Activated CD8-positive, alpha-beta memory T cell treated with anti-CD3 and anti-CD28 coated beads for 1 hour (primary cell): ENCODE measurements around the gene SH3GL3.

ENCODE experiments used
- DNase-seq, 2 donors: peaks; one replicate each; pipeline ENCODE4 v3.0.0-alpha.2; 2020; ENCODE audit warnings: low read depth in 1 of 2; ENCODE audit errors: extremely low read depth in 1 of 2

Gene SH3GL3

DNA sequence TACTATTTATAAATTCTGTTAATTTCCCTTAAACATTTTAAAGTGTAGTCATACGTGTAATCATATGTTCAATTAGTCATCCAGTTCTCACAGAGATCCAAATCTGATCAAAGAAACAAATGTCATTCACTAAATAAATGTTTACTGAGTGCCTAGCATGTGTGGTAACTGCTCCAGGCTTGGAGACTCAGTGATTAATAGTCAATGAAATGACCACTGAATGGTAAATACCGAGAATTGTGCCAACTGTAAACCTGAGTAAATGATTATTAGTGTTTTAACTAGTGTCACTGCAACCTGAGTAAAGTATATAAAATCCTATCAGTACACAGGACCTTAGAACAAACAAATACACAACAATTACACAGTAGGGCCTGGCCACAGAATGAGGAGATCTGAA lies 52.3 kb downstream of the SH3GL3 start:
- no peak for DNase-seq

- no peak for DNase-seq
Measured at GRCh38 chr15:83503595-83504364, 56.6 kb downstream of the SH3GL3 start.

GRCh38 chr15:83504365-83504764 lies 57.2 kb downstream of the SH3GL3 start:
- no peak for DNase-seq

- no peak for DNase-seq
Measured at GRCh38 chr15:83510001-83510400, 62.9 kb downstream of the SH3GL3 start.

DNA sequence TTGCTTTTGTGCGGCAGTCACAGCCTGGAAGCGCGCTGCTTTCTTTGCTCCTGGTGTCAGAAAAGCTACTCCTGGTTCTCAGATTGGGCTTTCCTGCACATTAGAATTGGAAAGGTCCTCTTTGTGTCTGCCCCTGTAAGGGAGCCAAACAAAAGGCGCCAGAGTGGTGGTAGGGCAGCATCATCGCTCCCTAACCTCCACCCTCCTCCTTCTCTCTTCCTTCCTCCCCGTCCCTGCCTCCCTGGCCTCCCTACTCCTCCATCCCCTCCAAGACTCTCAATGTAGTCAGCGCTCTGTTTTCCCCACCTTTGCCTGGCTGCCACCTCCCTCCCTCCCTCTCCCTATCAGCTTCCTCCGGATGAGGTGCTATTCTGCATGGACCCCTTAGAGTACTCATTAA lies 65.3 kb downstream of the SH3GL3 start:
- DNase-seq: no peak

DNA sequence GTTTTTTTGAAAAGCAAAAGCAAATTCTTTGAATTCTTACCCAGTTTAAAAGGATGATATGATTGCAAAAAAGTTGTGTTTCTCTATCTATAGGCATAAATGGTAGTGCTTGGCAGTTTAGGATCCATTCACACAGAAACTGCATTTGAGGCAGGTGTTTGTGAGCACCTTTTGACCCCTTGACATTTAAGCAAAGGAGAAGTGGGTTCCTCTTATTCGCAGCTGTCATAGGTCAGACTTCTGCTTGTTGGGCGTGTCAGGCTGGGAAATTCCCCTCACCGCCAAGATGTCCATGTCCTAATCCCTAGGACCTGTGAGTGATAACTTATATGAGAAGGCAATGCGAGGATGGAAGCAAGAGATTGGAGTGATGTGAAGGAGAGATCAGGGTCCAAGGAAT lies 67.4 kb downstream of the SH3GL3 start:
- DNase-seq: no peak

DNA sequence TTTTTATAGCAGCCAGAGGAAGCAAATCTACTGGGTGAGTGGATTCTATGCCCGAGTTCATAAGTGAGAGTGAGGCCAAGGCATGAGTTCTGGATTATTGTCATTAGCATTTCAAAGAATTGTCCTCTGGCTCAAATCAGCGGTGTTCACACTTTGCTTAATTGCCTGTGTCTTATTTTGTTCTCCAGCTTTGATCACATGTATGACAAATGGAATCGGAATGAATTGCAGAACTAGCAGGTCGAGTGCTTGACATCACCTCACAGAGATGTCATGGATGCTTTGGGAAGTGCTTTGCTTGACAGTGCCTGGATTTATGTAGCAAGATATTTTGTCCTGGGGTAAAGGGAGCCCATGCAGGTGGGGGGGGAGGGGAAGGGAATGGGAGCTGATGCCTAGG lies 68.0 kb downstream of the SH3GL3 start:
- no peak for DNase-seq

DNA sequence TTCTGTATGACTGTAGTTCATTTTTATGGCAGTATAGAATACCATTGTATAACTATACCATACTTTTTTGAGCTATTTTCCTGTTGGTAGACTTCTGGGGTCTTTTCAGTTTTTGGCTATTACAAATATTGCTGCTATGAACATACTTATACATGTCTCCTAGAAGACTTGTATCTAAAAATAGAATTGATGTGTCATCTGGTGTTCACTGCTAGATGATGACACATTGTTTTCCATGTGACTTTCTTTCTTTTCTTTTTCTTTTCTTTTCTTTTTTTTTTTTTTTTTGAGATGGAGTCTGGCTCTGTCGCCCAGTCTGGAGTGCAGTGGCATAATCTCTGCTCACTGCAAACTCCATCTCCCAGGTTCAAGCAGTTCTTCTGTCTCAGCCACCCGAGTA lies 69.8 kb downstream of the SH3GL3 start:
- no peak for DNase-seq

GRCh38 chr15:83526319-83526718 lies 79.2 kb downstream of the SH3GL3 start:
- DNase-seq: no peak

- no peak for DNase-seq
Measured at GRCh38 chr15:83533410-83533962, 86.3 kb downstream of the SH3GL3 start.

- DNase-seq: no peak
Measured at GRCh38 chr15:83537606-83538005, 90.5 kb downstream of the SH3GL3 start.

DNA sequence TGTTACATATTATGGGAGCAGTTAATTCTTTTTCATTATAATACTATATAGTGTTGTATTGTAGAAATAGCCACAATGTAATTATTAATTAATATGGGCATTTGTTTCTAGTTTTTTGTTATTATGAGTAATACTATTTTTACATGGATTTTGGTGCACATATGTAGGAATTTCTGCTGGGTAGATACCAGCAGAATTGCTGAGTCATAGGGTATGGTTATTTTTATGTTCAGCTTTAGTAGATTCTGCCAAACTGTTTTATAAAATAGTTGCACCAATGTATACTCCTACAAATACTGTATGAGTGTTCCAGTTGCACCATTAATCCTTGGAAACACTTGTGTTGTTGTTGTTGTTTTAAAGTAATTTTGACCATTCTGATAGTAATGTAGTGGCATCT lies 91.5 kb downstream of the SH3GL3 start:
- DNase-seq: no peak

GRCh38 chr15:83545804-83546511 lies 98.8 kb downstream of the SH3GL3 start:
- no peak for DNase-seq

- DNase-seq: no peak
Measured at GRCh38 chr15:83546512-83546888, 99.4 kb downstream of the SH3GL3 start.

DNA sequence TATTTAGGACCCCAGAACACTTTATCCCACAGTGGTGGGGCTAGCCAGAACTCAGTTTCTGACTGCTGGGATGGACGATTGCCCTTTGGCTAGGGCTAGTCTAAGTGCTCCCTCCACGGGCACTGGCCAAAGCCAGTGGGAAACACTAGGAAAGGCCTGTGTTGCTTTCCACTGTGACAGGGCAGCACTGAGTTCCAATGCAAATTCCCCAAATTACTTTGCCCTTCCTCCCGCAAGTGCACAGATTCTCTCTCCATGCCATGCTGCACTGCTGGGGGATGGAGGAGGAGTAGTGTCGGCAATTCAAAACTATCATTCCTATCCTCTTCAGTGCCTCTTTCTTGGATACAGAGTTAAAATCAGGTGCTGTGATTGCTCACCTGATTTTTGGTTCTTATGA lies 100.0 kb downstream of the SH3GL3 start:
- DNase-seq: no peak

GRCh38 chr15:83549623-83550022 lies 102.5 kb downstream of the SH3GL3 start:
- DNase-seq: no peak

GRCh38 chr15:83554558-83554957 lies 107.4 kb downstream of the SH3GL3 start:
- no peak for DNase-seq

DNA sequence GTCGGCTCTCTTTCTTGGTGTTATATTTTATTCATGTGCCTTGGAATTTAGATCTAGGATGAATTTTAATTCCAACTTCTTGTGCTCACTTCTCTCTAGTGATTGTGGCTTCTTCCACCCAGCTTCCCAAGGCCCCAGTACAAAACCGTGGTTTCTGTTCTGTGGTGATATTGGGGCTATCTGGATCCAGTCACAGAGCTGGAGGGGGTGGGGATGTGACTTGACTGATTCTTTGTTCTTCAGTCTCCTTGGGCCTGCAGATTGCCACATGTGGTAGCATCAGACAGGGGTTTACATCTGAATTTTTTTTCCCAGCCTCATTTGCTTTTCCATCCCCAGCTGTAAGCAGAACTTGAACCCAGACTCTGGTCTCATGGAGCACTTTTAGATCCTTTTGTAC lies 108.2 kb downstream of the SH3GL3 start:
- no peak for DNase-seq

GRCh38 chr15:83556068-83556467 lies 108.9 kb downstream of the SH3GL3 start:
- DNase-seq: no peak

DNA sequence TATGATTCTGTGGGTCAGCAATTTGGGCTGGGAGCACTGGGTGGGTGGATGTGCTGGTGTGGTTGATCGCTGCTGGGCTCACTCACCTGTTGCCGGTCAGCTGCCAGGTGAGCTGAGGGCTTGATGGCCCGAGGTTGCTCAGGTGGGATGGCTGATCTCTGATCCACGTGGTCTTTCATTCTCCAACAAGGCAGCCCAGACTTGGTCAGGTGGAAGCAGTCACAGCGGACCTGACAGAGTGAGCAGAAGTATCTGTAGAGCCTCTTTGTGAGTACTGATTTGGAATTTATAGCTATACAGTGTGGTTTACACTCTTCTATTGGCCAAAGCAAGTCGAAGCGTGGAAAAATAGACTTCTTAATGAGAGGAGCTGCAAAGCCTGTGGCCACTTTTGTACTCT lies 109.6 kb downstream of the SH3GL3 start:
- no peak for DNase-seq

DNA sequence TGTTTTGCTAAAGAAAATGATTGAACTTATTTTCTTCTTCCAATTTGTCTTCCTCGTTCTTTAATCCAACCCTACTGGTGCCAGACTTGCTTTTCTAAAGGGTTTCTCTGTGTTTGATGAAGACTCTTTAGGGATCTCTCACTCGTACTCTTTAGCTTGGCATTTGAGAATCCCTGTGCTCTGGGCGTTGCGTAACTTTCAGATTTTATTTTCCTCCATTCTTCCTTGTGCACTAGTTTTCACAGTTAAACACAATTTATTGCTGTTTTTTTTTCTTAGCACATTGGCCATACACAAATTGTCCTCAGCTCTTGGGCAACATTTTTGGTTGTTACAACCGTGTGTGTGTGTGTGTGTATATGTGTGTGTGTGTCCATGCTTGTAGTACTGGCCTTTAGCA lies 111.0 kb downstream of the SH3GL3 start:
- no peak for DNase-seq

DNA sequence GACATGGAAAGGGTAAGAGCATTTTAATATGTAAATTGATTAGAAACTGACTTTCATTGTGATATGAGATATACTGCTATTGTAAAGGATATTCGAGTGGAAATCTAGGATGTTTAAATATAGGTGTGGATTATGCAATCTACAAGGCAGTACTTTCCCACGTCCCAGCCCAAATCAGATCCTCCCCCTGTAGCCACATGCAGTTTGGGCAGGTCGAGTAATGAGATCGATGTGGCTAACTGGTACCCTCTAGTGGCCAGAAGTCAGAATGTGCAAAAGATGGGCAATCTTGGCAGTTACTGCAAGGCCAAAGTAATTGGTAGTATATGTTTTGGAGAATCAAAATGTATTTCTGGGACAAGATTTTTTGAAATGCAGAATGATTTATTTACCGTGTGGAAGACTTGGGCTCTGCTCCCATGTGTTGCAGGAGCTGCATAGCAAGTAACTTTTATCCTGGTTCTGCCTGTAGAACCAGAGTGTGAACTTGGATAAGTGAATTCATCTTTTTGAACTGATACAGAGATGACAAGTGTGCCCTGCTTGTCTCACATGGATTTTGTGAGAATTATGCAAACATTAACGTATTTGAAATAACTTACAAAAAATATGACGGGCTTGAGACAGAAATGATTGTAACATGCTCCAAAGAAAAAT lies 112.3 kb downstream of the SH3GL3 start:
- no peak for DNase-seq
